HCT116 (cell line): ENCODE data around the gene RNPC3.

Source experiments
- EGR1 ChIP-seq: IDR thresholded peaks from 2 replicates; pipeline ENCODE4 v1.6.1; 2012; ENCODE audit warnings: low read depth
- ELF1 ChIP-seq: IDR thresholded peaks from 2 replicates; pipeline ENCODE4 v1.6.1; 2012; ENCODE audit warnings: low read depth, borderline replicate concordance
- EZH2 ChIP-seq: fragments of 200-600 bp; sonication (generic); IDR thresholded peaks from 2 replicates; pipeline ENCODE4 v1.6.1; 2017; ENCODE audit warnings: antibody characterized with exemption, mixed run types
- EZH2phosphoT487 ChIP-seq: fragments of 200-600 bp; IDR thresholded peaks from 2 replicates; pipeline ENCODE4 v1.6.1; 2018; ENCODE audit warnings: antibody characterized with exemption, borderline replicate concordance
- JUND ChIP-seq: IDR thresholded peaks from 2 replicates; pipeline ENCODE4 v1.6.1; 2012
- POLR2A ChIP-seq: IDR thresholded peaks from 2 replicates; pipeline ENCODE4 v1.7.0; 2011; ENCODE audit warnings: borderline replicate concordance; ENCODE audit not compliant: insufficient read depth, insufficient read length; ENCODE audit errors: extremely low read depth
- POLR2AphosphoS5 ChIP-seq: IDR thresholded peaks from 2 replicates; pipeline ENCODE4 v1.6.1; 2011; ENCODE audit warnings: mild to moderate bottlenecking, low read depth, low read length, moderate library complexity
- RAD21 ChIP-seq: IDR thresholded peaks from 2 replicates; pipeline ENCODE4 v1.6.1; 2012; ENCODE audit warnings: low read depth, mild to moderate bottlenecking
- SIN3A ChIP-seq: IDR thresholded peaks from 2 replicates; pipeline ENCODE4 v1.6.1; 2012; ENCODE audit warnings: low read depth
- TF ChIP-seq, protein P1 (sequence below), 3 experiments: fragments of 200-600 bp in 1 of 3; sonication (generic) in 1 of 3; IDR thresholded peaks in 2 of 3; conservative IDR thresholded peaks in 1 of 3; 2 replicates each; pipeline ENCODE4 v1.5.1; 2012 to 2017; ENCODE audit warnings: low read depth in 2 of 3, low read length in 2 of 3, antibody characterized with exemption in 1 of 3, borderline replicate concordance in 1 of 3, control low read depth in 1 of 3, mild to moderate bottlenecking in 1 of 3, mixed read lengths in 1 of 3, mixed run types in 1 of 3, moderate library complexity in 1 of 3; ENCODE audit not compliant: insufficient read depth in 1 of 3

DNA sequence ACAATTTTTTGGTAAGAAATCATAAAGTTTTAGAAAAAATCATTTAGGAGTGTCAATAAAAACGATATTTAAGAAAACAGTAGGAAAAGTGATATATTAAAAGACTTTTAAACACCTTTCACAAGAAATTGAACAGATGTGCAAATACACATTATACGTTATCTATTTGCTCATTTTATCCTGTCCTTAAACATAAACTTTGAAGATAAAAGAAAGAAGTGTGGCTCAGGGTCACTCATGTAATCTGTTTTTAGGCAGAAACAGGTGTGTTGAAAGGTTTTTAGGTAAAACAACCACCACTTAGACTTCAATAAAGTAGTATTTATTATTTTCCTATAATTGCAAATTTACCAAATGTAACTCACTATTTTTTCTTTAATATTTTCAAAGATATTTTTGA is 59.0 kb downstream of the RNPC3 start:
- TF ChIP-seq POLR2AphosphoS5 (no peak), EZH2 (no peak), POLR2A (no peak), JUND (no peak), SIN3A (no peak), ELF1 (no peak), EGR1 (no peak), RAD21 (no peak), EZH2phosphoT487 (no peak)
- TF ChIP-seq, protein P1, sequence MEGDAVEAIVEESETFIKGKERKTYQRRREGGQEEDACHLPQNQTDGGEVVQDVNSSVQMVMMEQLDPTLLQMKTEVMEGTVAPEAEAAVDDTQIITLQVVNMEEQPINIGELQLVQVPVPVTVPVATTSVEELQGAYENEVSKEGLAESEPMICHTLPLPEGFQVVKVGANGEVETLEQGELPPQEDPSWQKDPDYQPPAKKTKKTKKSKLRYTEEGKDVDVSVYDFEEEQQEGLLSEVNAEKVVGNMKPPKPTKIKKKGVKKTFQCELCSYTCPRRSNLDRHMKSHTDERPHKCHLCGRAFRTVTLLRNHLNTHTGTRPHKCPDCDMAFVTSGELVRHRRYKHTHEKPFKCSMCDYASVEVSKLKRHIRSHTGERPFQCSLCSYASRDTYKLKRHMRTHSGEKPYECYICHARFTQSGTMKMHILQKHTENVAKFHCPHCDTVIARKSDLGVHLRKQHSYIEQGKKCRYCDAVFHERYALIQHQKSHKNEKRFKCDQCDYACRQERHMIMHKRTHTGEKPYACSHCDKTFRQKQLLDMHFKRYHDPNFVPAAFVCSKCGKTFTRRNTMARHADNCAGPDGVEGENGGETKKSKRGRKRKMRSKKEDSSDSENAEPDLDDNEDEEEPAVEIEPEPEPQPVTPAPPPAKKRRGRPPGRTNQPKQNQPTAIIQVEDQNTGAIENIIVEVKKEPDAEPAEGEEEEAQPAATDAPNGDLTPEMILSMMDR (IDR thresholded peaks at IDR 0.05 in 2 of 3, conservative IDR thresholded peaks at IDR 0.05 in 1 of 3; ENCODE audit: borderline replicate concordance in 1 of 3, insufficient read depth in 1 of 3, low read depth in 2 of 3, low read length in 2 of 3) = no peak
